ENCODE measurements around the gene SUPT5H. TPM values are rescaled to one million over a fixed set of nuclear protein-coding genes. Genes with fewer than 3 reads are reported as not detected.
"Not testable (repeated sequence)": the region's sequence is repeated elsewhere in the genome, so short reads cannot be mapped to it uniquely, and the experiment has no call there.

Gene SUPT5H
- total RNA-seq, 3 donors from 2014 or later (not counting 1 experiment from before 2014, with no cell fraction given) = 228 to 256 (median 230) TPM

DNA sequence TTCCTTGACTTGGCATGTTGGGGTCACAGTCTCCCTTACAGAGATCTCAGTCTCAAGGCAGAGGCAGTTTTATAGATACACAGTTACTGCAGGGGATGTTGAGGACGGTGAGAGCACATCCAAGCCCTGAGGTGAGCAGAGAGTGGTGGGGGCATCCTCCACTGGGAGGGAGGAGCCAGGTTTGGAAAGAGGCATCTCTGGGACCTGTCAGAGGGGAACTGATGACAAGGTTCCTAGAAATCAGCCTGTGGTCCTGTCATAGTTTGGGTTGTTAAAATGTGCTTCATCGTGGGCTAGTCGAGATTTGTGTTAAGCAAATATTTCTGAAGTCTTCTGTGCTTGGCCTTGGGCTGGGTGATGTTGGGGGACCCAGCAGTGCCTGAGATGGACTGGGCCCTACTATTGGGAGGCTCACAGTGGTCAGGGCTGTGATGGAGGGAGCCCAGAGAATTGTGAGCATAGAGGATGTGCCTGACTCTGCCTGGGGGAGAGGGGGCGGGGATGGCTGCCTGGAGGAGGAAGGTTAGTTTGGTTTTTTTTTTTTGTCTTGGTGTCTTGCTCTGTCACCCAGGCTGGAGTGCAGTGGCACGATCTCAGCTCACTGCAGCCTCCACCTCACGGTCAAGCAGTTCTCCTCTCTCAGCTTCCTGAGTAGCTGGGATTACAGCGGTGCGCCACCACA is 3.9 kb downstream of the SUPT5H start:
- intact Hi-C loops (cut with micrococcal nuclease) = no loop called here
- WGBS (ENCODE audit: insufficient coverage) = 65% methylated on average over 8 of the region's 8 CpGs

DNA sequence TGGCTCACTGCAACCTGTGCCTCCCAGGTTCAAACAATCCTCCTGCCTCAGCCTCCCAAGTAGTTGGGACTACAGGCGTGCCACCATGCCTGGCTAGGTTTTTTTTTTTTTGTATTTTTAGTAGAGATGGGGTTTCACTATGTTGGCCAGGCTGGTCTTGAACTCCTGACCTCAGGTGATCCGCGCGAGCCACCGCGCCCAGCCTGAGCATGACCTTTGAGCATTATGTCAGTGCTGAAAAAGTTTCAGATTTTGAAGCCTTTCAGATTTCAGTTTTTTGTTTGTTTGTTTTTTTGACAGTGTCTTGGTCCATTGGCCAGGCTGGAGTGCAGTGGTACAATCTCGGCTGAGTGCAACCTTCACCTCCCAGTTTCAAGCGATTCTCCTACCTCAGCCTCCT is 5.9 kb downstream of the SUPT5H start:
- H3K27me3 ChIP-seq (ENCODE audit: control insufficient read depth, insufficient read depth, low read length); intact Hi-C loops (cut with micrococcal nuclease); ATAC-seq; H3K27ac ChIP-seq (ENCODE audit: low read length); H3K9me3 ChIP-seq (ENCODE audit: control insufficient read depth, insufficient read depth, low read length); H3K4me3 Mint-ChIP-seq; H3K9me3 Mint-ChIP-seq; H3K4me3 ChIP-seq (ENCODE audit: low read length); H3K36me3 Mint-ChIP-seq; H3K27me3 Mint-ChIP-seq (ENCODE audit: low read depth in 2 of 2); DNase-seq: not testable (repeated sequence)
- WGBS (ENCODE audit: insufficient coverage) = 96% methylated on average over 8 of the region's 8 CpGs
- Mint-ChIP-seq H3K4me1 (peaks cover 43 to 68% of the 10 kb centered on the region in 2 donors), H3K27ac (peak overlapping the region; percentile 53 to 100)
- Histone ChIP-seq H3K4me1 (ENCODE audit: control insufficient read depth, insufficient read depth, low read length) (peaks cover 44% of the 10 kb centered on the region), H3K36me3 (ENCODE audit: control insufficient read depth, insufficient read depth, low read length) (peaks cover 26% of the 10 kb centered on the region)

More for the DNA sequence above, 3.9 kb downstream of the SUPT5H start:
- ATAC-seq = no peak
- Mint-ChIP-seq H3K4me3 (peak overlapping the region; percentile 31), H3K4me1 (peaks cover 61 to 77% of the 10 kb centered on the region in 2 donors), H3K9me3 (no peaks in the 10 kb centered on the region), H3K27me3 (ENCODE audit: low read depth in 2 of 2) (no peaks in the 10 kb centered on the region), H3K36me3 (no peaks in the 10 kb centered on the region), H3K27ac (peak overlapping the region; percentile 97 to 100)
- peaks cover 59% of the 10 kb centered on the region for H3K4me1 ChIP-seq (ENCODE audit: control insufficient read depth, insufficient read depth, low read length)
- no peak overlapping the region for H3K4me3 ChIP-seq (ENCODE audit: low read length)
- H3K9me3 ChIP-seq (ENCODE audit: control insufficient read depth, insufficient read depth, low read length) = no peaks in the 10 kb centered on the region
- H3K27ac ChIP-seq (ENCODE audit: low read length) = peak overlapping the region; percentile 22
- peaks cover 19% of the 10 kb centered on the region for H3K36me3 ChIP-seq (ENCODE audit: control insufficient read depth, insufficient read depth, low read length)
- no peak for DNase-seq
- H3K27me3 ChIP-seq (ENCODE audit: control insufficient read depth, insufficient read depth, low read length) = no peaks in the 10 kb centered on the region
- TF ChIP-seq, protein P1, sequence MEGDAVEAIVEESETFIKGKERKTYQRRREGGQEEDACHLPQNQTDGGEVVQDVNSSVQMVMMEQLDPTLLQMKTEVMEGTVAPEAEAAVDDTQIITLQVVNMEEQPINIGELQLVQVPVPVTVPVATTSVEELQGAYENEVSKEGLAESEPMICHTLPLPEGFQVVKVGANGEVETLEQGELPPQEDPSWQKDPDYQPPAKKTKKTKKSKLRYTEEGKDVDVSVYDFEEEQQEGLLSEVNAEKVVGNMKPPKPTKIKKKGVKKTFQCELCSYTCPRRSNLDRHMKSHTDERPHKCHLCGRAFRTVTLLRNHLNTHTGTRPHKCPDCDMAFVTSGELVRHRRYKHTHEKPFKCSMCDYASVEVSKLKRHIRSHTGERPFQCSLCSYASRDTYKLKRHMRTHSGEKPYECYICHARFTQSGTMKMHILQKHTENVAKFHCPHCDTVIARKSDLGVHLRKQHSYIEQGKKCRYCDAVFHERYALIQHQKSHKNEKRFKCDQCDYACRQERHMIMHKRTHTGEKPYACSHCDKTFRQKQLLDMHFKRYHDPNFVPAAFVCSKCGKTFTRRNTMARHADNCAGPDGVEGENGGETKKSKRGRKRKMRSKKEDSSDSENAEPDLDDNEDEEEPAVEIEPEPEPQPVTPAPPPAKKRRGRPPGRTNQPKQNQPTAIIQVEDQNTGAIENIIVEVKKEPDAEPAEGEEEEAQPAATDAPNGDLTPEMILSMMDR (IDR thresholded peaks at IDR 0.05) = no peak

DNA sequence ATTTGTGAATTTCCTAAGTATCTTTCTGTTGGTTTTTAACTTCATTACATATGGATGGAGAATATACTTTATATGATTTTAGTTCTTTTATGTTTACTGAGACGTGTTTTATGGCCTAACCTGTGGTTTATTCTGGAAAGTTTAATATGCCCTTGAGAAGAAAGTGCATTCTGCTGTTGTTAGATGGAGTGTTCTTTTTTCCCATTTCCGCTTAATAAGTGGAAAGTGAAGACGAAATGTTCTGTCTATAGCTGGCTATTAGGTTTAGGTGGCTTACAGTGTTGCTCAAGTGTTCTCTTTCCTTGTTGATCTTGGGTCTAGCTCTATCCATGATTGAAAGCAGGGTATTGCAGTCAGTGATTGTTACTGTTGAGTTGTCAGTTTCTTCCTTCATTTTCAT is 18.0 kb downstream of the SUPT5H start:
- H3K4me3 Mint-ChIP-seq = no peak overlapping the region
- TF ChIP-seq, protein P1 (IDR thresholded peaks at IDR 0.05) = no peak
- WGBS (ENCODE audit: insufficient coverage) = 100% methylated on average over 3 of the region's 3 CpGs
- H3K27me3 Mint-ChIP-seq (ENCODE audit: low read depth in 2 of 2) = no peaks in the 10 kb centered on the region
- DNase-seq = no peak
- H3K27me3 ChIP-seq (ENCODE audit: control insufficient read depth, insufficient read depth, low read length) = no peaks in the 10 kb centered on the region
- intact Hi-C loops (cut with micrococcal nuclease) = no loop called here
- H3K27ac Mint-ChIP-seq = no peak overlapping the region
- peaks cover 5 to 19% of the 10 kb centered on the region in 2 donors for H3K4me1 Mint-ChIP-seq
- peaks cover 70% of the 10 kb centered on the region for H3K36me3 ChIP-seq (ENCODE audit: control insufficient read depth, insufficient read depth, low read length)
- no peaks in the 10 kb centered on the region for H3K9me3 Mint-ChIP-seq
- no peak overlapping the region for H3K27ac ChIP-seq (ENCODE audit: low read length)
- no peak for ATAC-seq
- H3K4me1 ChIP-seq (ENCODE audit: control insufficient read depth, insufficient read depth, low read length) = no peaks in the 10 kb centered on the region
- no peak overlapping the region for H3K4me3 ChIP-seq (ENCODE audit: low read length)
- H3K36me3 Mint-ChIP-seq = peaks cover 16% of the 10 kb centered on the region
- H3K9me3 ChIP-seq (ENCODE audit: control insufficient read depth, insufficient read depth, low read length) = no peaks in the 10 kb centered on the region

DNA sequence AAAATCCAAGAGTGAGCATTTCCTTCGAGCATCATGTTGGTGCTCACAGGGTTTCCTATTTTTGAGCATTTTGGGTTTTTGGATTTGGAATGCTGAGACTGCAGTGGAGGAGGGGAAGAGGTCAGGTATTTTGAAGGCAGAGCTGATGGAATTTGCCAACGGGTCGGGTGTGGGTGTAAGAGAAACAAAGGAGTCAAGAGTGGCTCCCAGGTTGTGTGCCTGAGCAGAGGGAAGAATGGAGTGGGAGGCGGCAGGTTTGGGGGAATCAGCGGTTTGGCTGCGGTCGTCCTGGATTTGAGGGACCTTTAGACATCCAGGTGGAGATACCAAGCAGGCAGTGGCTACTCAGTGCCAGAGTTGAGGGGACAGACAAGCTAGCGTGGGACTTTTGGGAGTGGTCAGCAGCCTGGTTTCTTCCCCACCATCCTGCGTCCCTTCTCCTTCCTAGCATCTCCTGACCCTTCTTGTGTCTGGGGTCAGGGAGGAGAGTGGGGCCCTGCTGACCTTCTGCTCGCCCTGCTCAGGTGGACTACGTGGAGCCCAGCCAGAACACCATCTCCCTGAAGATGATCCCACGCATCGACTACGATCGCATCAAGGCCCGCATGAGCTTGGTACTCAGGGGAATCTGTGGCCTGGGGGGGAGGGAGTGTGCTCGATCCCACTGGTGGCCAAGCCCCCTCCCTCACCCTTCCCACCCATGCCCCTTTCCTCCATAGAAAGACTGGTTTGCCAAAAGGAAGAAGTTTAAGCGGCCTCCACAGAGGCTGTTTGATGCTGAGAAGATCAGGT is 20.8 kb downstream of the SUPT5H start:
- peak overlapping the region in 1 of 2 donors; percentile 36 for H3K27ac Mint-ChIP-seq
- TF ChIP-seq, protein P1 (IDR thresholded peaks at IDR 0.05) = no peak
- no peaks in the 10 kb centered on the region for H3K9me3 Mint-ChIP-seq
- H3K36me3 ChIP-seq (ENCODE audit: control insufficient read depth, insufficient read depth, low read length) = peaks cover 74% of the 10 kb centered on the region
- no peak overlapping the region for H3K27ac ChIP-seq (ENCODE audit: low read length)
- H3K4me3 Mint-ChIP-seq = no peak overlapping the region
- no peaks in the 10 kb centered on the region for H3K27me3 ChIP-seq (ENCODE audit: control insufficient read depth, insufficient read depth, low read length)
- H3K4me1 Mint-ChIP-seq = peaks cover 5% of the 10 kb centered on the region in 2 donors
- no peak overlapping the region for H3K4me3 ChIP-seq (ENCODE audit: low read length)
- intact Hi-C loops (cut with micrococcal nuclease) = no loop called here
- ATAC-seq = no peak
- H3K9me3 ChIP-seq (ENCODE audit: control insufficient read depth, insufficient read depth, low read length) = no peaks in the 10 kb centered on the region
- no peak for DNase-seq
- no peaks in the 10 kb centered on the region for H3K27me3 Mint-ChIP-seq (ENCODE audit: low read depth in 2 of 2)
- 98% methylated on average over 16 of the region's 18 CpGs for WGBS (ENCODE audit: insufficient coverage)
- H3K4me1 ChIP-seq (ENCODE audit: control insufficient read depth, insufficient read depth, low read length) = no peaks in the 10 kb centered on the region
- H3K36me3 Mint-ChIP-seq = peaks cover 7% of the 10 kb centered on the region
